Neural progenitor cell (in vitro differentiated cells): ENCODE data around the gene SLC30A2. TPM values are rescaled to one million over a fixed set of nuclear protein-coding genes. Genes with fewer than 3 reads are reported as not detected.

Experiments used
- DNase-seq: peaks from one replicate; pipeline ENCODE4 v3.0.0-alpha.2; 2016; ENCODE audit warnings: low spot score
- H2AFZ ChIP-seq: fragments of 200-600 bp; sonication (generic); replicated peaks from 2 replicates; pipeline ENCODE4 v1.6.1; 2016; ENCODE audit warnings: antibody characterized with exemption
- H3F3A ChIP-seq: fragments of 200-600 bp; sonication (generic); 2 replicates; pipeline ENCODE4 v1.6.1; 2016; ENCODE audit warnings: antibody characterized with exemption, low read depth
- H3K27ac ChIP-seq: fragments of 200-600 bp; sonication (generic); 2 replicates; pipeline ENCODE4 v1.5.1; 2016; ENCODE audit warnings: mild to moderate bottlenecking
- H3K27me3 ChIP-seq: fragments of 200-600 bp; sonication (generic); 2 replicates; pipeline ENCODE4 v1.6.1; 2016; ENCODE audit warnings: mild to moderate bottlenecking, moderate library complexity
- H3K36me3 ChIP-seq: fragments of 200-600 bp; sonication (generic); 2 replicates; pipeline ENCODE4 v1.5.1; 2016
- H3K4me1 ChIP-seq: fragments of 200-600 bp; sonication (generic); 2 replicates; pipeline ENCODE4 v1.6.1; 2016; ENCODE audit warnings: mixed run types
- H3K4me2 ChIP-seq: fragments of 200-600 bp; sonication (generic); 2 replicates; pipeline ENCODE4 v1.6.1; 2016
- H3K4me3 ChIP-seq: fragments of 200-600 bp; sonication (generic); 2 replicates; pipeline ENCODE4 v1.5.1; 2016
- H3K79me2 ChIP-seq: fragments of 200-600 bp; sonication (generic); 2 replicates; pipeline ENCODE4 v1.6.1; 2016; ENCODE audit warnings: low read depth
- H3K9ac ChIP-seq: fragments of 200-600 bp; sonication (generic); 2 replicates; pipeline ENCODE4 v1.6.1; 2016
- H3K9me3 ChIP-seq: fragments of 200-600 bp; sonication (generic); 2 replicates; pipeline ENCODE4 v1.5.1; 2016; ENCODE audit warnings: low read depth
- H4K20me1 ChIP-seq: fragments of 200-600 bp; sonication (generic); 2 replicates; pipeline ENCODE4 v1.6.1; 2016; ENCODE audit warnings: low read depth
- H3K27ac Mint-ChIP-seq: 3 replicates; pipeline ENCODE4 v1.8.0; 2021; ENCODE audit warnings: mixed read lengths
- H3K27me3 Mint-ChIP-seq: 2 replicates; pipeline ENCODE4 v1.8.0; 2022; ENCODE audit warnings: low read depth, mild to moderate bottlenecking, inconsistent platforms, moderate library complexity, mixed read lengths; ENCODE audit not compliant: insufficient read depth
- H3K36me3 Mint-ChIP-seq: 3 replicates; pipeline ENCODE4 v1.8.0; 2021; ENCODE audit warnings: mixed read lengths
- H3K4me1 Mint-ChIP-seq: 3 replicates; pipeline ENCODE4 v1.8.0; 2021; ENCODE audit warnings: mixed read lengths
- H3K4me3 Mint-ChIP-seq: 3 replicates; pipeline ENCODE4 v1.8.0; 2021; ENCODE audit warnings: mild to moderate bottlenecking, moderate library complexity, mixed read lengths
- H3K9me3 Mint-ChIP-seq: 3 replicates; pipeline ENCODE4 v1.8.0; 2020; ENCODE audit warnings: mixed read lengths
- CTCF ChIP-seq: fragments of 200-600 bp; sonication (generic); IDR thresholded peaks from 2 replicates; pipeline ENCODE4 v1.5.1; 2017; ENCODE audit warnings: antibody characterized with exemption, mild to moderate bottlenecking
- EZH2 ChIP-seq: fragments of 200-600 bp; sonication (generic); IDR thresholded peaks from 2 replicates; pipeline ENCODE4 v1.6.1; 2017; ENCODE audit warnings: antibody characterized with exemption, mild to moderate bottlenecking, moderate library complexity
- EZH2phosphoT487 ChIP-seq: fragments of 200-600 bp; sonication (generic); IDR thresholded peaks from 2 replicates; pipeline ENCODE4 v1.6.1; 2017; ENCODE audit warnings: antibody characterized with exemption
- total RNA-seq: library from RNA; depleted of rRNA; stranded (reverse); fragments of >200 nt; gene quantifications from 2 replicates; pipeline ENCODE4 v1.2.3, GENCODE V29; 2015; ENCODE audit warnings: low replicate concordance

The SLC30A2 gene
- total RNA-seq, 1 donor from 2014 or later, result not detected

GRCh38 chr1:26016258-26016952, 29.5 kb downstream of the SLC30A2 start:
- Histone ChIP-seq H3K9me3 (no peaks in the 10 kb centered on the region), H3K4me1 (peaks cover 11% of the 10 kb centered on the region), H3K4me3 (no peak overlapping the region), H3K4me2 (no peak overlapping the region), H3K27ac (no peak overlapping the region), H3F3A (no peaks in the 10 kb centered on the region), H3K36me3 (no peaks in the 10 kb centered on the region), H3K79me2 (no peaks in the 10 kb centered on the region), H3K9ac (no peak overlapping the region), H4K20me1 (no peaks in the 10 kb centered on the region), H3K27me3 (no peaks in the 10 kb centered on the region), H2AFZ (no peak overlapping the region)
- no peak for DNase-seq
- H3K4me3 Mint-ChIP-seq, result no peak overlapping the region
- H3K9me3 Mint-ChIP-seq, result no peaks in the 10 kb centered on the region
- H3K4me1 Mint-ChIP-seq, result peaks cover 48% of the 10 kb centered on the region
- H3K36me3 Mint-ChIP-seq, result no peaks in the 10 kb centered on the region
- H3K27me3 Mint-ChIP-seq, result peaks cover 9% of the 10 kb centered on the region
- no peak for TF ChIP-seq CTCF
- TF ChIP-seq EZH2, result no peak
- TF ChIP-seq EZH2phosphoT487, result no peak
- H3K27ac Mint-ChIP-seq, result peak overlapping the region; percentile 90

GRCh38 chr1:26015358-26015757, 30.6 kb downstream of the SLC30A2 start:
- Histone ChIP-seq H3K4me3 (no peak overlapping the region), H3K27me3 (no peaks in the 10 kb centered on the region), H3F3A (no peaks in the 10 kb centered on the region), H3K79me2 (no peaks in the 10 kb centered on the region), H3K27ac (no peak overlapping the region), H4K20me1 (no peaks in the 10 kb centered on the region), H3K36me3 (no peaks in the 10 kb centered on the region), H3K4me1 (peaks cover 7% of the 10 kb centered on the region), H3K4me2 (no peak overlapping the region), H3K9ac (no peak overlapping the region), H2AFZ (no peak overlapping the region), H3K9me3 (no peaks in the 10 kb centered on the region)
- Mint-ChIP-seq H3K4me3 (no peak overlapping the region), H3K4me1 (peaks cover 51% of the 10 kb centered on the region), H3K27me3 (peaks cover 11% of the 10 kb centered on the region), H3K9me3 (no peaks in the 10 kb centered on the region), H3K36me3 (no peaks in the 10 kb centered on the region), H3K27ac (no peak overlapping the region)
- TF ChIP-seq EZH2phosphoT487 (no peak), CTCF (no peak), EZH2 (no peak)
- no peak for DNase-seq

- peaks cover 44% of the 10 kb centered on the region for H3K4me1 Mint-ChIP-seq
- H3K9me3 Mint-ChIP-seq, result no peaks in the 10 kb centered on the region
- H3K79me2 ChIP-seq, result no peaks in the 10 kb centered on the region
- no peak for DNase-seq
- H3K4me3 ChIP-seq, result no peak overlapping the region
- H3F3A ChIP-seq, result no peaks in the 10 kb centered on the region
- H3K36me3 Mint-ChIP-seq, result no peaks in the 10 kb centered on the region
- H3K36me3 ChIP-seq, result no peaks in the 10 kb centered on the region
- H3K4me1 ChIP-seq, result peaks cover 7% of the 10 kb centered on the region
- no peaks in the 10 kb centered on the region for H3K27me3 ChIP-seq
- no peak overlapping the region for H3K27ac ChIP-seq
- H3K9ac ChIP-seq, result no peak overlapping the region
- no peaks in the 10 kb centered on the region for H3K9me3 ChIP-seq
- H4K20me1 ChIP-seq, result no peaks in the 10 kb centered on the region
- H3K27ac Mint-ChIP-seq, result no peak overlapping the region
- no peak overlapping the region for H2AFZ ChIP-seq
- H3K4me3 Mint-ChIP-seq, result no peak overlapping the region
- peaks cover 9% of the 10 kb centered on the region for H3K27me3 Mint-ChIP-seq
- TF ChIP-seq EZH2 (no peak), EZH2phosphoT487 (no peak), CTCF (no peak)
- H3K4me2 ChIP-seq, result no peak overlapping the region
Observed at GRCh38 chr1:26014179-26014578, 31.7 kb downstream of the SLC30A2 start.
